Measurements from ENCODE around the gene GNAQ. TPM values are rescaled to one million over a fixed set of nuclear protein-coding genes. Genes with fewer than 3 reads are reported as not detected.

Gene GNAQ
- total and polyA plus RNA-seq, 8 donors, result 13.1 to 75.3 (median 38.5) TPM

DNA sequence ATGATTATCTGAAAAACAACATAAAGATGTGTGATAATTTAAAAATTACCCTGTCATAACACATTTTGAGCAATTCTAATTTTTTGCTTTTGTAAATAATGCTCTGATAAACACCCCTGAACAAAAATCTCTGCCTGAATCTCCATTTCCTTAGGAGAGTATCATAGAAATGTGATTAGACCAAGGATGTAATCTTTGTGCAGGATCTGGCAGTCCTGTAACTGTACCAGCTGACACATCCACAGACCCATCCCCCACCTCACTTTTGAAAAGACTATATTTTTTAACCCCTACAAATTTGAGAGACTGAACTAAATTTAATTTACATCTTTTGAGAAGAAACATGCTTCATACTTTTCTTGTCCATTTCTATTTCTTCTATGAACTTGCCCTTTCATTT is 101.7 kb downstream of the GNAQ start:
- Histone ChIP-seq H3K36me3 (peaks cover 0 to 5% (median 2%) of the 10 kb centered on the region in 4 donors), H3K9me3 (no peaks in the 10 kb centered on the region), H3K4me3 (no peak overlapping the region), H3K4me1 (peaks cover 22 to 63% (median 42%) of the 10 kb centered on the region in 4 donors), H3K27ac (no peak overlapping the region), H3K27me3 (no peaks in the 10 kb centered on the region)
- TF ChIP-seq POLR2AphosphoS5 (IDR thresholded peaks at IDR 0.05) (no peak), POLR2A (IDR thresholded peaks at IDR 0.05) (no peak), EP300 (IDR thresholded peaks at IDR 0.05) (no peak)
- TF ChIP-seq, protein P1, sequence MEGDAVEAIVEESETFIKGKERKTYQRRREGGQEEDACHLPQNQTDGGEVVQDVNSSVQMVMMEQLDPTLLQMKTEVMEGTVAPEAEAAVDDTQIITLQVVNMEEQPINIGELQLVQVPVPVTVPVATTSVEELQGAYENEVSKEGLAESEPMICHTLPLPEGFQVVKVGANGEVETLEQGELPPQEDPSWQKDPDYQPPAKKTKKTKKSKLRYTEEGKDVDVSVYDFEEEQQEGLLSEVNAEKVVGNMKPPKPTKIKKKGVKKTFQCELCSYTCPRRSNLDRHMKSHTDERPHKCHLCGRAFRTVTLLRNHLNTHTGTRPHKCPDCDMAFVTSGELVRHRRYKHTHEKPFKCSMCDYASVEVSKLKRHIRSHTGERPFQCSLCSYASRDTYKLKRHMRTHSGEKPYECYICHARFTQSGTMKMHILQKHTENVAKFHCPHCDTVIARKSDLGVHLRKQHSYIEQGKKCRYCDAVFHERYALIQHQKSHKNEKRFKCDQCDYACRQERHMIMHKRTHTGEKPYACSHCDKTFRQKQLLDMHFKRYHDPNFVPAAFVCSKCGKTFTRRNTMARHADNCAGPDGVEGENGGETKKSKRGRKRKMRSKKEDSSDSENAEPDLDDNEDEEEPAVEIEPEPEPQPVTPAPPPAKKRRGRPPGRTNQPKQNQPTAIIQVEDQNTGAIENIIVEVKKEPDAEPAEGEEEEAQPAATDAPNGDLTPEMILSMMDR (IDR thresholded peaks at IDR 0.05), result no peak
- no peak for DNase-seq
- intact Hi-C loops (cut with DNase I; ENCODE audit: low total_unique reads), result no loop called here

DNA sequence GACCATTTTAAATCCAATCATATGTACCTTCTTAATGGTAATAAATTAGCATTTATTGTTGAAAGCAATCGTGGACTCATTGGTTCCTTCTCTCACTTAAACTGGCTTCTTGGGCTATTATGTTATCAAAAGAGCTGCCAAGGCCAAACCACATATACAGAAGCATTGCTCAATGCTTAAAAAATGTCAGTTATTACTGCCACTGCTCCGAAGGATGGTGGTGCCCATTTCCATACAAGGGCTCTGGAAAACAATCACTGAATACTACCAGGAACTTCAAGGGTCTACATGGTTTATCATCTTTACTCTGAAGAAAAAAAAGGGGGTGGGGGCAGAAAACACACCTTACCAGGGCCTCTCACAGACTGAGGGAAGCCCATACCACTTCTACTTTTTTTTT is 104.3 kb downstream of the GNAQ start:
- Histone ChIP-seq H3K36me3 (peaks cover 0 to 5% (median 2%) of the 10 kb centered on the region in 4 donors), H3K27me3 (no peaks in the 10 kb centered on the region), H3K9me3 (no peaks in the 10 kb centered on the region), H3K27ac (peak overlapping the region in 1 of 5 donors; percentile 13), H3K4me1 (peaks cover 10 to 53% (median 35%) of the 10 kb centered on the region in 4 donors), H3K4me3 (no peak overlapping the region)
- WGBS, 5 donors, result 14 to 48% (median 23%) methylated on average over 2 of the region's 2 CpGs
- TF ChIP-seq EP300 (IDR thresholded peaks at IDR 0.05) (no peak), POLR2AphosphoS5 (IDR thresholded peaks at IDR 0.05) (no peak), POLR2A (IDR thresholded peaks at IDR 0.05) (no peak)
- TF ChIP-seq, protein P1 (IDR thresholded peaks at IDR 0.05), result no peak
- no peak for DNase-seq
- intact Hi-C loops (cut with DNase I; ENCODE audit: low total_unique reads), result no loop called here

DNA sequence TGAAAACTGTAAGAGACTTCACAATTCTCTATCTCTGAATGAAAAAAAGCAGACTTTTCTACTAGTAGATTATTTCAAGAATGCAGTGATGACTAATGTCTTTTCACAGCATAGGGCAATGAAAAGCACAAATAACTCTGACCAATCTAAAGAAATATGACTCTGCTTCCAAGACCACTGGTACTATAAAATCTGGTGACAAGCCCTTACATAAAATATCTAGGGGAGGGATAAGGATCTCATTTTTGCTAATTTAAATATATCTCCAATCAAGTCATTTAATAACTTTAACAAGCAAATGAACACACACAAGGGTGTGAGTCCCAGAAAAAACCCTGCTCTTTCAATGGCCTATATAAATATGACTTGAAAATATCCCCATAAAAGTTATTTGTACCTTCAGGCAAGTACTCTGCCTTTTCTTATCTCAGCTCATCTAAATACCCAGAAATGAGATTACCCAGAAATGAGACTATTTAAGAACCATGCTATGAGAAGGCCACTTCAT is 105.2 kb downstream of the GNAQ start:
- no peaks in the 10 kb centered on the region for H3K27me3 ChIP-seq
- no peaks in the 10 kb centered on the region for H3K9me3 ChIP-seq
- TF ChIP-seq, protein P1 (IDR thresholded peaks at IDR 0.05), result no peak
- TF ChIP-seq POLR2AphosphoS5 (IDR thresholded peaks at IDR 0.05), result no peak
- TF ChIP-seq EP300 (IDR thresholded peaks at IDR 0.05), result no peak
- TF ChIP-seq POLR2A (IDR thresholded peaks at IDR 0.05), result no peak
- no peak for DNase-seq
- intact Hi-C loops (cut with DNase I; ENCODE audit: low total_unique reads), result no loop called here
- H3K27ac ChIP-seq, result no peak overlapping the region
- H3K4me1 ChIP-seq, result peaks cover 10 to 47% (median 31%) of the 10 kb centered on the region in 4 donors
- peaks cover 0 to 10% (median 7%) of the 10 kb centered on the region in 4 donors for H3K36me3 ChIP-seq
- no peak overlapping the region for H3K4me3 ChIP-seq

DNA sequence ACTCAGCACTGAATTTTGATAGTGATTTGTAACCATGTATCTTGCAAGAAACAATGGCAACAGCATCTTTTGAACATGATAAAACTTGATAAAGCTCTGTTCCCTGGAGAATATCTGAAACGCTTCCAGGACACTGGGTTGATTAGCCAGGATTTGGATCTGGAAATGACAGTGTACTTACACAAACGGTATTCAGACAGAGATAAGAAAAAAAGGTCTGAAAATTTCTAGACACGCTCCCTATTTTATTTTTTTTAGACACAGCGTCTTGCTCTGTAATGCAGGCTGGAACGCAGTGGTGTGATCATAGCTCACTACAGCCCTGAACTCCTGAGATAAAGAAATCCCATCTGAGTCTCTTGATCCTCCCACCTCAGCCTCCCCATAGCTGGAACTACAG is 109.0 kb downstream of the GNAQ start:
- DNase-seq, result no peak
- 71 to 84% (median 76%) methylated on average over 5 of the region's 5 CpGs for WGBS, 5 donors
- TF ChIP-seq POLR2AphosphoS5 (IDR thresholded peaks at IDR 0.05), result no peak
- no peak for TF ChIP-seq POLR2A (IDR thresholded peaks at IDR 0.05)
- TF ChIP-seq, protein P1 (IDR thresholded peaks at IDR 0.05), result no peak
- TF ChIP-seq EP300 (IDR thresholded peaks at IDR 0.05), result no peak

More for the DNA sequence above, 109.0 kb downstream of the GNAQ start:
- intact Hi-C loops (cut with DNase I; ENCODE audit: low total_unique reads), result no loop called here
- peaks cover 0 to 33% (median 30%) of the 10 kb centered on the region in 4 donors for H3K36me3 ChIP-seq
- no peak overlapping the region for H3K27ac ChIP-seq
- H3K27me3 ChIP-seq, result no peaks in the 10 kb centered on the region
- no peaks in the 10 kb centered on the region for H3K9me3 ChIP-seq
- peaks cover 15 to 46% (median 30%) of the 10 kb centered on the region in 4 donors for H3K4me1 ChIP-seq
- no peak overlapping the region for H3K4me3 ChIP-seq
